GM12878 (cell line): ENCODE results near the gene KDM2A. TPM values are rescaled to one million over a fixed set of nuclear protein-coding genes. Genes with fewer than 3 reads are reported as not detected.

Source experiments
- ATAC-seq: fragments of 200-7000 bp; cut with Tn5 transposase; 3 replicates; pipeline ENCODE4 v1.9.1; 2020; ENCODE audit warnings: mild to moderate bottlenecking, moderate library complexity
- BruUV-seq: library from RNA; stranded (reverse); fragments of 400-500 nt; replicated peaks from 2 replicates; lab custom pipeline; 2021; lab: Mats Ljungman, UMichigan
- CTCF ChIA-PET: fragments of 300-600 bp; sonication (Branson Sonifier 250); formaldehyde crosslinking; extraction: SDS; loops from one replicate; lab custom pipeline; 2021; ENCODE audit warnings: inconsistent platforms; lab: Yijun Ruan, JAX
- POLR2A ChIA-PET: fragments of 350-600 bp; formaldehyde crosslinking; extraction: SDS; loops from one replicate; lab custom pipeline; 2021; ENCODE audit warnings: inconsistent platforms; lab: Charles Lee
- RAD21 ChIA-PET: fragments of 300-600 bp; sonication (Branson Sonifier 250); formaldehyde crosslinking; loops from one replicate; lab custom pipeline; 2023; ENCODE audit warnings: antibody characterized with exemption; ENCODE audit not compliant: unreplicated experiment; lab: Charles Lee
- SMC1A ChIA-PET: fragments of 300-600 bp; sonication (Branson Sonifier 250); formaldehyde crosslinking; loops from one replicate; lab custom pipeline; 2023; ENCODE audit not compliant: unreplicated experiment, uncharacterized antibody; lab: Charles Lee
- DNase-seq: peaks from one replicate; pipeline ENCODE4 v3.0.0-alpha.2; 2011; ENCODE audit warnings: low read depth, low spot score
- FAIRE-seq: peaks from 3 replicates; lab custom pipeline; 2011; peaks lifted over from hg19 to GRCh38; lab: Jason Lieb, UNC
- H2AFZ ChIP-seq: 2 replicates; pipeline ENCODE4 v1.6.0; 2011; ENCODE audit warnings: low read depth, low read length, control low read depth; ENCODE audit not compliant: control insufficient read depth
- H3K27ac ChIP-seq: 2 replicates; pipeline ENCODE4 v1.5.1; 2011; ENCODE audit warnings: control low read depth; ENCODE audit not compliant: control insufficient read depth, insufficient read depth
- H3K27me3 ChIP-seq, 2 experiments: replicated peaks in 1 of 2; 2 replicates each; pipeline versions ENCODE4 v1.6.0 to v1.6.1; 2011; ENCODE audit warnings: low read length in 1 of 2; ENCODE audit not compliant: control insufficient read depth in 2 of 2, insufficient read depth in 2 of 2
- H3K36me3 ChIP-seq, 2 experiments: 2 replicates each; pipeline ENCODE4 v1.5.1; 2011; ENCODE audit warnings: low read length in 1 of 2; ENCODE audit not compliant: control insufficient read depth in 2 of 2, insufficient read depth in 2 of 2
- H3K4me1 ChIP-seq: 2 replicates; pipeline ENCODE4 v1.6.1; 2011; ENCODE audit warnings: mild to moderate bottlenecking, low read length, moderate library complexity, mixed read lengths; ENCODE audit not compliant: control insufficient read depth, insufficient read depth
- H3K4me2 ChIP-seq: 2 replicates; pipeline ENCODE4 v1.6.0; 2011; ENCODE audit warnings: control low read depth; ENCODE audit not compliant: control insufficient read depth, insufficient read depth
- H3K4me3 ChIP-seq: fragments of 200-600 bp; sonication (generic); 2 replicates; pipeline ENCODE4 v1.5.1; 2016
- H3K79me2 ChIP-seq: 2 replicates; pipeline ENCODE4 v1.6.0; 2011; ENCODE audit warnings: low read length; ENCODE audit not compliant: control insufficient read depth, insufficient read depth
- H3K9ac ChIP-seq: 2 replicates; pipeline ENCODE4 v1.8.0; 2011; ENCODE audit warnings: low read length, control low read depth, mixed read lengths; ENCODE audit not compliant: control insufficient read depth, insufficient read depth
- H3K9me3 ChIP-seq: replicated peaks from 3 replicates; pipeline ENCODE4 v1.5.1; 2011; ENCODE audit warnings: mild to moderate bottlenecking, low read length; ENCODE audit not compliant: control insufficient read depth, insufficient read depth
- H4K20me1 ChIP-seq: 2 replicates; pipeline ENCODE4 v1.6.0; 2011; ENCODE audit not compliant: control insufficient read depth, insufficient read depth
- BMI1 ChIP-seq: fragments of 450-650 bp; IDR thresholded peaks from 2 replicates; pipeline ENCODE4 v1.6.1; 2016; ENCODE audit warnings: mild to moderate bottlenecking, moderate library complexity, borderline replicate concordance
- CBFB ChIP-seq: IDR thresholded peaks from 2 replicates; pipeline ENCODE4 v1.6.1; 2016; ENCODE audit warnings: antibody characterized with exemption, low read depth
- CEBPB ChIP-seq, 2 experiments: fragments of 150-350 bp in 1 of 2; IDR thresholded peaks; 2 replicates each; pipeline ENCODE4 v1.6.1; 2012 to 2014; ENCODE audit warnings: low read depth in 2 of 2, low read length in 2 of 2, borderline replicate concordance in 1 of 2, inconsistent platforms in 1 of 2
- CREM ChIP-seq: IDR thresholded peaks from 2 replicates; pipeline ENCODE4 v1.6.1; 2014; ENCODE audit warnings: antibody characterized with exemption, low read depth
- DPF2 ChIP-seq: fragments of 450-650 bp; IDR thresholded peaks from 2 replicates; pipeline ENCODE4 v1.6.1; 2017; ENCODE audit warnings: mild to moderate bottlenecking
- EGR1 ChIP-seq, 2 experiments: IDR thresholded peaks; 1 replicate in 1 of 2; 2 replicates in 1 of 2; pipeline ENCODE4 v1.6.1; 2011 to 2012; ENCODE audit warnings: low read depth in 2 of 2, low read length in 2 of 2, borderline replicate concordance in 1 of 2, mild to moderate bottlenecking in 1 of 2, moderate library complexity in 1 of 2
- NR2C1 ChIP-seq: fragments of 450-650 bp; IDR thresholded peaks from 2 replicates; pipeline ENCODE4 v1.6.1; 2017; ENCODE audit warnings: antibody characterized with exemption, mild to moderate bottlenecking, moderate library complexity
- PAX8 ChIP-seq: fragments of 450-650 bp; IDR thresholded peaks from 2 replicates; pipeline ENCODE4 v1.6.1; 2017; ENCODE audit warnings: mild to moderate bottlenecking, moderate library complexity
- POLR2A ChIP-seq: IDR thresholded peaks from 2 replicates; pipeline ENCODE4 v1.6.1; 2011; ENCODE audit warnings: low read depth, mild to moderate bottlenecking, low read length
- POLR2AphosphoS2 ChIP-seq: IDR thresholded peaks from 2 replicates; pipeline ENCODE4 v1.6.1; 2011; ENCODE audit warnings: low read depth, mild to moderate bottlenecking, low read length, improper control_type of control experiment, moderate library complexity
- RUNX3 ChIP-seq: IDR thresholded peaks from 2 replicates; pipeline ENCODE4 v1.6.1; 2012; ENCODE audit warnings: low read length, inconsistent platforms
- SPI1 ChIP-seq: IDR thresholded peaks from 2 replicates; pipeline ENCODE4 v1.6.1; 2011; ENCODE audit warnings: low read depth, mild to moderate bottlenecking, low read length, moderate library complexity, borderline replicate concordance; ENCODE audit not compliant: insufficient read depth
- SREBF2 ChIP-seq: IDR thresholded peaks from 2 replicates; pipeline ENCODE4 v1.6.1; 2012; ENCODE audit warnings: mild to moderate bottlenecking, low read length
- SUZ12 ChIP-seq: fragments of 200-600 bp; sonication (generic); IDR thresholded peaks from one replicate; pipeline ENCODE4 v1.6.1; 2018; ENCODE audit warnings: antibody characterized with exemption, mild to moderate bottlenecking; ENCODE audit not compliant: unreplicated experiment
- TARDBP ChIP-seq: IDR thresholded peaks from 2 replicates; pipeline ENCODE4 v1.6.1; 2016; ENCODE audit warnings: borderline replicate concordance
- TCF12 ChIP-seq: IDR thresholded peaks from 2 replicates; pipeline ENCODE4 v1.6.1; 2011; ENCODE audit warnings: low read depth, mild to moderate bottlenecking, low read length
- ZBTB40 ChIP-seq: fragments of 450-650 bp; IDR thresholded peaks from 2 replicates; pipeline ENCODE4 v1.6.1; 2016; ENCODE audit warnings: mild to moderate bottlenecking, moderate library complexity, borderline replicate concordance
- WGBS: methylation state at CpG from one replicate; pipeline ENCODE4 v1.1.6; 2016; ENCODE audit warnings: low lambda C conversion rate; ENCODE audit not compliant: insufficient replicate concordance, insufficient coverage; ENCODE audit errors: missing lambda C conversion rate; 5-methylcytosine and 5-hydroxymethylcytosine counted together
- in situ Hi-C: fragments of 300-500 bp; cut with MboI; formaldehyde crosslinking; loops from 9 replicates; pipeline ENCODE4 v1.14.3; 2018; ENCODE audit warnings: mixed read lengths
- intact Hi-C: fragments of 100-400 bp; cut with micrococcal nuclease; formaldehyde crosslinking; loops from one replicate; pipeline ENCODE4 v1.14.2; 2022; ENCODE audit not compliant: unreplicated experiment
- polyA plus RNA-seq, 11 experiments: library from polyadenylated mRNA; depleted of rRNA in 4 of 11; unstranded in 6 of 11; stranded (reverse) in 5 of 11; fragments of >200 nt; fragmentation: Nextera tagmentation in 4 of 11; fragmentation: Illumina TruSeq in 1 of 11; extraction: Ambion mirVana in 4 of 11; extraction: Trizol in 1 of 11; gene quantifications; 1 replicate in 1 of 11; 2 replicates in 10 of 11; pipeline versions ENCODE4 v1.2.1 to v1.2.3, GENCODE V29; 2011 to 2016; ENCODE audit warnings: inconsistent platforms in 2 of 11, missing spikeins in 2 of 11, low read depth in 1 of 11
- total RNA-seq, 4 experiments: library from RNA; depleted of rRNA in 3 of 4; stranded (reverse); fragments of >200 nt in 3 of 4; fragmentation: Illumina TruSeq in 1 of 4; extraction: Trizol in 1 of 4; gene quantifications; 2 replicates each; pipeline versions ENCODE4 v1.2.1 to v1.2.3, GENCODE V29; 2013 to 2021
- TF ChIP-seq, protein P1 (sequence below): fragments of 450-650 bp; IDR thresholded peaks from 2 replicates; pipeline ENCODE4 v1.6.1; 2017; ENCODE audit warnings: mild to moderate bottlenecking
- TF ChIP-seq, protein P2 (sequence below): IDR thresholded peaks from 2 replicates; pipeline ENCODE4 v1.6.1; 2012; ENCODE audit warnings: low read depth, low read length, improper control_type of control experiment

KDM2A gene
- total and polyA plus RNA-seq, 10 of the 15 experiments (the other 5 are each of a cell fraction or from before 2014, with no cell fraction given) = 10.5 to 69.3 (median 41.6) TPM

- 0 out of 2 replicates have a peak overlapping the region, but pooled peaks have one; percentile 10 for H3K4me3 ChIP-seq
- ATAC-seq (peak; percentile 84), DNase-seq (peak; percentile 79), FAIRE-seq (peak; percentile 86)
- H3K4me1 ChIP-seq = peaks cover 36% of the 10 kb centered on the region
- intact Hi-C loops (no loop called here), in situ Hi-C loops (no loop called here)
- H4K20me1 ChIP-seq = no peaks in the 10 kb centered on the region
- ChIA-PET POLR2A (interaction anchor here (0.5 to 1.3 kb wide), 8 partner anchors 9 to 270 kb away, joined by 3 to 5 read pairs (median 3); no protein-coding TSS in a partner anchor), SMC1A (interaction anchor here (0.8 to 3.8 kb wide), 5 partner anchors 8 to 149 kb away, joined by 4 to 28 read pairs (median 5); no protein-coding TSS in a partner anchor), RAD21 (interaction anchor here (0.5 to 2.3 kb wide), 4 partner anchors 8 to 127 kb away, joined by 3 to 10 read pairs (median 4); no protein-coding TSS in a partner anchor), CTCF (interaction anchor here (0.5 to 2.2 kb wide), 9 partner anchors 12 to 155 kb away, joined by 3 to 16 read pairs (median 4); no protein-coding TSS in a partner anchor)
- H3K9ac ChIP-seq = peak overlapping the region; percentile 20; the same call in 1 of the 2 replicates
- H3K9me3 ChIP-seq = no peaks in the 10 kb centered on the region
- BruUV-seq = no TSS peak
- no peaks in the 10 kb centered on the region for H3K36me3 ChIP-seq
- no peaks in the 10 kb centered on the region for H3K27me3 ChIP-seq
- peak overlapping the region; percentile 87 for H3K4me2 ChIP-seq
- peak overlapping the region; percentile 20 for H2AFZ ChIP-seq
- 23% methylated on average over 5 of the region's 5 CpGs for WGBS
- H3K79me2 ChIP-seq = no peaks in the 10 kb centered on the region; the same call in 1 of the 2 replicates
- peak overlapping the region; percentile 47 for H3K27ac ChIP-seq
- TF ChIP-seq RUNX3 (peak; percentile 55), ZBTB40 (no peak), POLR2AphosphoS2 (no peak), CEBPB (IDR thresholded peaks at IDR 0.05; ENCODE audit: borderline replicate concordance in 1 of 2, low read depth in 2 of 2, low read length in 2 of 2) (no peak), SREBF2 (no peak), SPI1 (peak; percentile 88), CREM (no peak), NR2C1 (no peak), TCF12 (peak; percentile 41; the same call in 1 of the 2 replicates), EGR1 (IDR thresholded peaks at IDR 0.05; ENCODE audit: borderline replicate concordance in 1 of 2, low read depth in 2 of 2, low read length in 2 of 2) (no peak), TARDBP (no peak), BMI1 (no peak), POLR2A (0 out of 2 replicates have a peak, but pooled peaks have one; percentile 35), PAX8 (no peak), SUZ12 (no peak), CBFB (no peak), DPF2 (0 out of 2 replicates have a peak, but pooled peaks have one; percentile 19)
- TF ChIP-seq, protein P1, sequence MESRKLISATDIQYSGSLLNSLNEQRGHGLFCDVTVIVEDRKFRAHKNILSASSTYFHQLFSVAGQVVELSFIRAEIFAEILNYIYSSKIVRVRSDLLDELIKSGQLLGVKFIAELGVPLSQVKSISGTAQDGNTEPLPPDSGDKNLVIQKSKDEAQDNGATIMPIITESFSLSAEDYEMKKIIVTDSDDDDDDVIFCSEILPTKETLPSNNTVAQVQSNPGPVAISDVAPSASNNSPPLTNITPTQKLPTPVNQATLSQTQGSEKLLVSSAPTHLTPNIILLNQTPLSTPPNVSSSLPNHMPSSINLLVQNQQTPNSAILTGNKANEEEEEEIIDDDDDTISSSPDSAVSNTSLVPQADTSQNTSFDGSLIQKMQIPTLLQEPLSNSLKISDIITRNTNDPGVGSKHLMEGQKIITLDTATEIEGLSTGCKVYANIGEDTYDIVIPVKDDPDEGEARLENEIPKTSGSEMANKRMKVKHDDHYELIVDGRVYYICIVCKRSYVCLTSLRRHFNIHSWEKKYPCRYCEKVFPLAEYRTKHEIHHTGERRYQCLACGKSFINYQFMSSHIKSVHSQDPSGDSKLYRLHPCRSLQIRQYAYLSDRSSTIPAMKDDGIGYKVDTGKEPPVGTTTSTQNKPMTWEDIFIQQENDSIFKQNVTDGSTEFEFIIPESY = no peak
- TF ChIP-seq, protein P2, sequence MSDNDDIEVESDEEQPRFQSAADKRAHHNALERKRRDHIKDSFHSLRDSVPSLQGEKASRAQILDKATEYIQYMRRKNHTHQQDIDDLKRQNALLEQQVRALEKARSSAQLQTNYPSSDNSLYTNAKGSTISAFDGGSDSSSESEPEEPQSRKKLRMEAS = 0 out of 2 replicates have a peak, but pooled peaks have one; percentile 22
Observed at GRCh38 chr11:67113231-67113721, 5.8 kb upstream of the KDM2A start.
